Measurements from ENCODE around the gene BCL2L1.
"Not testable (repeated sequence)": the region's sequence is repeated elsewhere in the genome, so short reads cannot be mapped to it uniquely, and the experiment has no call there.

The BCL2L1 gene

GRCh38 chr20:31642837-31643236, 79.8 kb downstream of the BCL2L1 start:
- Histone ChIP-seq H3K27me3 (ENCODE audit: control insufficient read depth in 1 of 2, insufficient read depth in 2 of 2, low read length in 2 of 2) (peaks cover 0 to 9% of the 10 kb centered on the region in 2 donors), H3K9ac (ENCODE audit: low read length) (no peak overlapping the region), H3K4me1 (ENCODE audit: insufficient read depth, low read length) (no peaks in the 10 kb centered on the region), H3K9me3 (ENCODE audit: low read length) (no peaks in the 10 kb centered on the region), H3K27ac (ENCODE audit: low read depth, low read length) (no peak overlapping the region), H3K36me3 (ENCODE audit: insufficient read depth, low read length) (no peaks in the 10 kb centered on the region), H3K4me3 (ENCODE audit: low read depth in 1 of 2, low read length in 2 of 2) (no peak overlapping the region)

- Histone ChIP-seq H3K4me3 (ENCODE audit: low read depth in 1 of 2, low read length in 2 of 2) (no peak overlapping the region), H3K36me3 (ENCODE audit: insufficient read depth, low read length) (no peaks in the 10 kb centered on the region), H3K27ac (ENCODE audit: low read depth, low read length) (no peak overlapping the region), H3K4me1 (ENCODE audit: insufficient read depth, low read length) (no peaks in the 10 kb centered on the region), H3K9ac (ENCODE audit: low read length) (no peak overlapping the region), H3K9me3 (ENCODE audit: low read length) (no peaks in the 10 kb centered on the region), H3K27me3 (ENCODE audit: control insufficient read depth in 1 of 2, insufficient read depth in 2 of 2, low read length in 2 of 2) (peaks cover 0 to 14% of the 10 kb centered on the region in 2 donors)
Measured at GRCh38 chr20:31641391-31641790, 81.3 kb downstream of the BCL2L1 start.

- H3K9me3 ChIP-seq (ENCODE audit: low read length): no peaks in the 10 kb centered on the region
- peaks cover 0 to 14% of the 10 kb centered on the region in 2 donors for H3K27me3 ChIP-seq (ENCODE audit: control insufficient read depth in 1 of 2, insufficient read depth in 2 of 2, low read length in 2 of 2)
- no peaks in the 10 kb centered on the region for H3K36me3 ChIP-seq (ENCODE audit: insufficient read depth, low read length)
- no peak overlapping the region for H3K4me3 ChIP-seq (ENCODE audit: low read depth in 1 of 2, low read length in 2 of 2)
- no peak overlapping the region for H3K9ac ChIP-seq (ENCODE audit: low read length)
- no peaks in the 10 kb centered on the region for H3K4me1 ChIP-seq (ENCODE audit: insufficient read depth, low read length)
- H3K27ac ChIP-seq (ENCODE audit: low read depth, low read length): no peak overlapping the region
Measured at GRCh38 chr20:31640259-31640658, 82.4 kb downstream of the BCL2L1 start.

- Histone ChIP-seq H3K9ac (ENCODE audit: low read length) (no peak overlapping the region), H3K27me3 (ENCODE audit: control insufficient read depth in 1 of 2, insufficient read depth in 2 of 2, low read length in 2 of 2) (peaks cover 0 to 14% of the 10 kb centered on the region in 2 donors), H3K27ac (ENCODE audit: low read depth, low read length) (no peak overlapping the region), H3K9me3 (ENCODE audit: low read length) (no peaks in the 10 kb centered on the region), H3K36me3 (ENCODE audit: insufficient read depth, low read length) (no peaks in the 10 kb centered on the region), H3K4me3 (ENCODE audit: low read depth in 1 of 2, low read length in 2 of 2) (no peak overlapping the region), H3K4me1 (ENCODE audit: insufficient read depth, low read length) (no peaks in the 10 kb centered on the region)
Measured at GRCh38 chr20:31638816-31639215, 83.9 kb downstream of the BCL2L1 start.

- Histone ChIP-seq H3K27me3 (ENCODE audit: control insufficient read depth in 1 of 2, insufficient read depth in 2 of 2, low read length in 2 of 2) (peaks cover 0 to 14% of the 10 kb centered on the region in 2 donors), H3K4me1 (ENCODE audit: insufficient read depth, low read length) (no peaks in the 10 kb centered on the region), H3K9ac (ENCODE audit: low read length) (no peak overlapping the region), H3K4me3 (ENCODE audit: low read depth in 1 of 2, low read length in 2 of 2) (no peak overlapping the region), H3K36me3 (ENCODE audit: insufficient read depth, low read length) (no peaks in the 10 kb centered on the region), H3K27ac (ENCODE audit: low read depth, low read length) (no peak overlapping the region), H3K9me3 (ENCODE audit: low read length) (no peaks in the 10 kb centered on the region)
Measured at GRCh38 chr20:31638317-31638716, 84.4 kb downstream of the BCL2L1 start.

GRCh38 chr20:31637660-31638059, 85.0 kb downstream of the BCL2L1 start, which contains the start of gene COX4I2:
Gene COX4I2, plus strand, starts transcription at chr20:31637912. Its CDS starts 1,106 bp downstream, at chr20:31639018.
- Histone ChIP-seq H3K27me3 (ENCODE audit: control insufficient read depth in 1 of 2, insufficient read depth in 2 of 2, low read length in 2 of 2) (peaks cover 0 to 14% of the 10 kb centered on the region in 2 donors), H3K27ac (ENCODE audit: low read depth, low read length) (no peak within 1 kb of the TSS), H3K36me3 (ENCODE audit: insufficient read depth, low read length) (no peaks in the 10 kb centered on the region), H3K9ac (ENCODE audit: low read length) (no peak within 1 kb of the TSS), H3K4me3 (ENCODE audit: low read depth in 1 of 2, low read length in 2 of 2) (no peak within 1 kb of the TSS), H3K4me1 (ENCODE audit: insufficient read depth, low read length) (no peaks in the 10 kb centered on the region), H3K9me3 (ENCODE audit: low read length) (no peaks in the 10 kb centered on the region)

GRCh38 chr20:31633339-31633914, 89.2 kb downstream of the BCL2L1 start:
- peaks cover 0 to 9% of the 10 kb centered on the region in 2 donors for H3K27me3 ChIP-seq (ENCODE audit: control insufficient read depth in 1 of 2, insufficient read depth in 2 of 2, low read length in 2 of 2)
- no peaks in the 10 kb centered on the region for H3K4me1 ChIP-seq (ENCODE audit: insufficient read depth, low read length)
- no peak overlapping the region for H3K9ac ChIP-seq (ENCODE audit: low read length)
- H3K36me3 ChIP-seq (ENCODE audit: insufficient read depth, low read length): no peaks in the 10 kb centered on the region
- no peaks in the 10 kb centered on the region for H3K9me3 ChIP-seq (ENCODE audit: low read length)
- no peak overlapping the region for H3K4me3 ChIP-seq (ENCODE audit: low read depth in 1 of 2, low read length in 2 of 2)
- no peak overlapping the region for H3K27ac ChIP-seq (ENCODE audit: low read depth, low read length)

GRCh38 chr20:31632548-31633338, 89.9 kb downstream of the BCL2L1 start:
- H3K4me1 ChIP-seq (ENCODE audit: insufficient read depth, low read length): no peaks in the 10 kb centered on the region
- H3K9ac ChIP-seq (ENCODE audit: low read length): no peak overlapping the region
- H3K27ac ChIP-seq (ENCODE audit: low read depth, low read length): no peak overlapping the region
- no peak overlapping the region for H3K4me3 ChIP-seq (ENCODE audit: low read depth in 1 of 2, low read length in 2 of 2)
- H3K9me3 ChIP-seq (ENCODE audit: low read length): no peaks in the 10 kb centered on the region
- H3K36me3 ChIP-seq (ENCODE audit: insufficient read depth, low read length): no peaks in the 10 kb centered on the region
- H3K27me3 ChIP-seq (ENCODE audit: control insufficient read depth in 1 of 2, insufficient read depth in 2 of 2, low read length in 2 of 2): peaks cover 0 to 5% of the 10 kb centered on the region in 2 donors

- no peak overlapping the region for H3K4me3 ChIP-seq (ENCODE audit: low read depth in 1 of 2, low read length in 2 of 2)
- H3K27ac ChIP-seq (ENCODE audit: low read depth, low read length): no peak overlapping the region
- H3K9ac ChIP-seq (ENCODE audit: low read length): no peak overlapping the region
- no peaks in the 10 kb centered on the region for H3K27me3 ChIP-seq (ENCODE audit: control insufficient read depth in 1 of 2, insufficient read depth in 2 of 2, low read length in 2 of 2)
- H3K9me3 ChIP-seq (ENCODE audit: low read length): no peaks in the 10 kb centered on the region
- H3K36me3 ChIP-seq (ENCODE audit: insufficient read depth, low read length): no peaks in the 10 kb centered on the region
- no peaks in the 10 kb centered on the region for H3K4me1 ChIP-seq (ENCODE audit: insufficient read depth, low read length)
Measured at GRCh38 chr20:31630187-31630790, 92.4 kb downstream of the BCL2L1 start.

GRCh38 chr20:31628057-31628456, 94.6 kb downstream of the BCL2L1 start:
- not testable (repeated sequence) for H3K36me3 ChIP-seq (ENCODE audit: insufficient read depth, low read length)

GRCh38 chr20:31626534-31626933, 96.1 kb downstream of the BCL2L1 start:
- not testable (repeated sequence) for H3K4me1 ChIP-seq (ENCODE audit: insufficient read depth, low read length); H3K27ac ChIP-seq (ENCODE audit: low read depth, low read length); H3K9ac ChIP-seq (ENCODE audit: low read length); H3K27me3 ChIP-seq (ENCODE audit: control insufficient read depth in 1 of 2, insufficient read depth in 2 of 2, low read length in 2 of 2); H3K36me3 ChIP-seq (ENCODE audit: insufficient read depth, low read length); H3K4me3 ChIP-seq (ENCODE audit: low read depth in 1 of 2, low read length in 2 of 2); H3K9me3 ChIP-seq (ENCODE audit: low read length)

More at GRCh38 chr20:31628057-31628456, 94.6 kb downstream of the BCL2L1 start:
- H3K9me3 ChIP-seq (ENCODE audit: low read length); H3K27ac ChIP-seq (ENCODE audit: low read depth, low read length); H3K4me1 ChIP-seq (ENCODE audit: insufficient read depth, low read length); H3K4me3 ChIP-seq (ENCODE audit: low read depth in 1 of 2, low read length in 2 of 2); H3K9ac ChIP-seq (ENCODE audit: low read length); H3K27me3 ChIP-seq (ENCODE audit: control insufficient read depth in 1 of 2, insufficient read depth in 2 of 2, low read length in 2 of 2): not testable (repeated sequence)
